Calu3 (cell line): Measurements from ENCODE around the gene SIGLEC9. TPM values are rescaled to one million over a fixed set of nuclear protein-coding genes. Genes with fewer than 3 reads are reported as not detected.

Experiments
- Bru-seq: library from RNA; stranded (reverse); fragments of 400-500 nt; gene quantifications from one replicate; lab custom pipeline; 2021; lab: Mats Ljungman, UMichigan
- BruChase-seq, 2 experiments: library from RNA; stranded (reverse); fragments of 400-500 nt; gene quantifications; one replicate each; lab custom pipeline; 2021; lab: Mats Ljungman, UMichigan
- BruUV-seq: library from RNA; stranded (reverse); fragments of 400-500 nt; replicated peaks from 2 replicates; lab custom pipeline; 2021; lab: Mats Ljungman, UMichigan
- CTCF ChIA-PET: fragments of 300-600 bp; sonication (Branson Sonifier 250); formaldehyde crosslinking; loops from one replicate; lab custom pipeline; 2022; ENCODE audit warnings: antibody characterized with exemption; lab: Charles Lee
- DNase-seq: peaks from one replicate; pipeline ENCODE4 v3.0.0; 2022
- H3K27ac Mint-ChIP-seq: one replicate; pipeline ENCODE4 v1.8.0; 2022; ENCODE audit warnings: mixed read lengths; ENCODE audit not compliant: unreplicated experiment
- H3K27me3 Mint-ChIP-seq: one replicate; pipeline ENCODE4 v1.8.0; 2022; ENCODE audit warnings: mixed read lengths; ENCODE audit not compliant: unreplicated experiment
- H3K36me3 Mint-ChIP-seq: one replicate; pipeline ENCODE4 v1.8.0; 2022; ENCODE audit warnings: mild to moderate bottlenecking, moderate library complexity, mixed read lengths; ENCODE audit not compliant: insufficient read depth, unreplicated experiment
- H3K4me1 Mint-ChIP-seq: one replicate; pipeline ENCODE4 v1.8.0; 2022; ENCODE audit warnings: mild to moderate bottlenecking, low read depth, mixed read lengths; ENCODE audit not compliant: unreplicated experiment
- H3K4me3 Mint-ChIP-seq: one replicate; pipeline ENCODE4 v1.8.0; 2022; ENCODE audit warnings: mild to moderate bottlenecking, low read depth, moderate library complexity, mixed read lengths; ENCODE audit not compliant: unreplicated experiment
- H3K9me3 Mint-ChIP-seq: one replicate; pipeline ENCODE4 v1.8.0; 2022; ENCODE audit warnings: low read depth, mixed read lengths; ENCODE audit not compliant: unreplicated experiment
- CTCF ChIP-seq: fragments of 200-600 bp; IDR thresholded peaks from one replicate; pipeline ENCODE4 v1.8.0; 2022; ENCODE audit warnings: antibody characterized with exemption; ENCODE audit not compliant: unreplicated experiment
- intact Hi-C: fragments of 100-400 bp; cut with micrococcal nuclease; formaldehyde crosslinking; loops from one replicate; pipeline ENCODE4 v1.10.0; 2022; ENCODE audit not compliant: unreplicated experiment
- long read RNA-seq: library from polyadenylated mRNA; stranded (forward); transcript quantifications from one replicate; pipeline ENCODE4 v2.0.0, GENCODE V29; 2022
- total RNA-seq: library from RNA; stranded (reverse); gene quantifications from 2 replicates; pipeline ENCODE4 v1.2.3, GENCODE V29; 2022

The SIGLEC9 gene
- not detected in 2 replicates for total RNA-seq
- Bru-seq, nascent RNA, result percentile 7 among the genes with signal in this experiment
- not detected for BruChase-seq, experiment 1, labeled RNA remaining after a 6-hour chase
- BruChase-seq, experiment 2, labeled RNA remaining after a 2-hour chase, result not detected
- long read RNA-seq, result 0 reads

GRCh38 chr19:51124729-51125128 is at the start of gene SIGLEC9:
Gene SIGLEC9, plus strand, starts transcription at chr19:51124906. Its CDS starts 69 bp downstream, at chr19:51124975.
- no peak for TF ChIP-seq CTCF
- CTCF ChIA-PET, result no interaction called here
- BruUV-seq, result no TSS peak
- no peak within 1 kb of the TSS for H3K27ac Mint-ChIP-seq
- no peaks in the 10 kb centered on the region for H3K9me3 Mint-ChIP-seq
- no peak for DNase-seq
- no peak within 1 kb of the TSS for H3K4me3 Mint-ChIP-seq
- H3K36me3 Mint-ChIP-seq, result no peaks in the 10 kb centered on the region
- H3K4me1 Mint-ChIP-seq, result peaks cover 8% of the 10 kb centered on the region
- intact Hi-C loops, result no loop called here
- no peaks in the 10 kb centered on the region for H3K27me3 Mint-ChIP-seq

- CTCF ChIA-PET, result no interaction called here
- peaks cover 3% of the 10 kb centered on the region for H3K9me3 Mint-ChIP-seq
- DNase-seq, result no peak
- H3K4me1 Mint-ChIP-seq, result no peaks in the 10 kb centered on the region
- no peak for TF ChIP-seq CTCF
- intact Hi-C loops, result no loop called here
- no TSS peak for BruUV-seq
- H3K36me3 Mint-ChIP-seq, result no peaks in the 10 kb centered on the region
- no peak overlapping the region for H3K4me3 Mint-ChIP-seq
- H3K27me3 Mint-ChIP-seq, result peaks cover 37% of the 10 kb centered on the region
- no peak overlapping the region for H3K27ac Mint-ChIP-seq
Measured at GRCh38 chr19:51075998-51076397, 48.7 kb upstream of the SIGLEC9 start.

GRCh38 chr19:51076631-51077213 is 48.0 kb upstream of the SIGLEC9 start:
- Mint-ChIP-seq H3K4me3 (no peak overlapping the region), H3K9me3 (peaks cover 3% of the 10 kb centered on the region), H3K27me3 (peaks cover 42% of the 10 kb centered on the region), H3K4me1 (no peaks in the 10 kb centered on the region), H3K27ac (no peak overlapping the region), H3K36me3 (no peaks in the 10 kb centered on the region)
- intact Hi-C loops, result no loop called here
- CTCF ChIA-PET, result interaction anchor here (0.6 kb wide), 1 partner anchor 13 kb away, joined by 4 read pairs; no protein-coding TSS in a partner anchor
- no TSS peak for BruUV-seq
- no peak for TF ChIP-seq CTCF
- DNase-seq, result no peak

- Mint-ChIP-seq H3K4me3 (no peak overlapping the region), H3K4me1 (no peaks in the 10 kb centered on the region), H3K9me3 (peaks cover 3% of the 10 kb centered on the region), H3K27ac (no peak overlapping the region), H3K27me3 (peaks cover 56% of the 10 kb centered on the region), H3K36me3 (no peaks in the 10 kb centered on the region)
- no peak for DNase-seq
- intact Hi-C loops, result no loop called here
- BruUV-seq, result no TSS peak
- no peak for TF ChIP-seq CTCF
- CTCF ChIA-PET, result no interaction called here
Measured at GRCh38 chr19:51078104-51078503, 46.6 kb upstream of the SIGLEC9 start.
